WTC11 (cell line): ENCODE results near the gene GJD2. TPM values are rescaled to one million over a fixed set of nuclear protein-coding genes. Genes with fewer than 3 reads are reported as not detected.

Experiments used
- ATAC-seq: fragments of 200-7000 bp; cut with Tn5 transposase; 2 replicates; pipeline ENCODE4 v1.10.0; 2021; ENCODE audit warnings: mild to moderate bottlenecking, moderate library complexity
- CTCF ChIA-PET: fragments of 300-600 bp; sonication (Branson Sonifier 250); formaldehyde crosslinking; loops from one replicate; lab custom pipeline; 2021; ENCODE audit warnings: antibody characterized with exemption; lab: Charles Lee
- POLR2A ChIA-PET: fragments of 350-600 bp; sonication (Branson Sonifier 250); formaldehyde crosslinking; loops from one replicate; lab custom pipeline; 2021; ENCODE audit warnings: antibody characterized with exemption; lab: Charles Lee
- DNase-seq: peaks from one replicate; pipeline ENCODE4 v3.0.0; 2021; ENCODE audit warnings: low spot score
- H3K27ac Mint-ChIP-seq: 2 replicates; pipeline ENCODE4 v1.8.0; 2021; ENCODE audit warnings: mixed read lengths
- H3K27me3 Mint-ChIP-seq: 2 replicates; pipeline ENCODE4 v1.8.0; 2021; ENCODE audit warnings: low read depth, mild to moderate bottlenecking, moderate library complexity, mixed read lengths
- H3K36me3 Mint-ChIP-seq: 2 replicates; pipeline ENCODE4 v1.8.0; 2021; ENCODE audit warnings: mixed read lengths
- H3K4me1 Mint-ChIP-seq: 2 replicates; pipeline ENCODE4 v1.8.0; 2022; ENCODE audit warnings: mixed read lengths
- H3K4me3 Mint-ChIP-seq: 2 replicates; pipeline ENCODE4 v1.8.0; 2021; ENCODE audit warnings: mild to moderate bottlenecking, moderate library complexity, mixed read lengths
- H3K9me3 Mint-ChIP-seq: 2 replicates; pipeline ENCODE4 v1.8.0; 2021; ENCODE audit warnings: mixed read lengths
- FOXJ3 ChIP-seq: sonication (generic); formaldehyde crosslinking; IDR thresholded peaks from 2 replicates; pipeline ENCODE4 v1.9.0; 2021; ENCODE audit warnings: missing genetic modification reagents, mild to moderate bottlenecking, borderline replicate concordance
- GRHL2 ChIP-seq: fragments of 250-450 bp; sonication (Bioruptor Pico); IDR thresholded peaks from 2 replicates; pipeline ENCODE4 v1.8.0; 2022; ENCODE audit warnings: mild to moderate bottlenecking, moderate library complexity; ENCODE audit not compliant: insufficient replicate concordance, severe bottlenecking
- GTF2I ChIP-seq: fragments of 250-450 bp; sonication (Bioruptor Pico); conservative IDR thresholded peaks from 2 replicates; pipeline ENCODE4 v1.4.0; 2021; ENCODE audit warnings: mild to moderate bottlenecking
- MYBL2 ChIP-seq: sonication (generic); formaldehyde crosslinking; IDR thresholded peaks from 2 replicates; pipeline ENCODE4 v1.8.1; 2023; ENCODE audit warnings: mild to moderate bottlenecking, moderate library complexity, missing genetic modification reagents
- NFE2L1 ChIP-seq: sonication (generic); formaldehyde crosslinking; IDR thresholded peaks from 2 replicates; pipeline ENCODE4 v1.8.1; 2023; ENCODE audit warnings: missing genetic modification reagents
- NR2C2 ChIP-seq: sonication (generic); formaldehyde crosslinking; IDR thresholded peaks from 2 replicates; pipeline ENCODE4 v1.8.0; 2022; ENCODE audit warnings: mild to moderate bottlenecking, missing genetic modification reagents
- RELA ChIP-seq: sonication (generic); formaldehyde crosslinking; IDR thresholded peaks from 2 replicates; pipeline ENCODE4 v1.8.1; 2022; ENCODE audit warnings: missing genetic modification reagents, mild to moderate bottlenecking, borderline replicate concordance
- SP1 ChIP-seq: sonication (generic); formaldehyde crosslinking; conservative IDR thresholded peaks from 2 replicates; pipeline ENCODE4 v1.8.1; 2022; ENCODE audit warnings: missing genetic modification reagents
- ZNF138 ChIP-seq: sonication (generic); formaldehyde crosslinking; conservative IDR thresholded peaks from 2 replicates; pipeline ENCODE4 v1.8.1; 2022; ENCODE audit warnings: mild to moderate bottlenecking, moderate library complexity, missing genetic modification reagents
- ZNF232 ChIP-seq: sonication (generic); formaldehyde crosslinking; IDR thresholded peaks from 2 replicates; pipeline ENCODE4 v1.8.0; 2022; ENCODE audit warnings: mild to moderate bottlenecking, missing genetic modification reagents
- total RNA-seq: library from RNA; stranded (reverse); gene quantifications from 3 replicates; pipeline ENCODE4 v1.2.3, GENCODE V29; 2021
- TF ChIP-seq, protein P1 (sequence below): sonication (generic); formaldehyde crosslinking; IDR thresholded peaks from 2 replicates; pipeline ENCODE4 v1.8.0; 2022; ENCODE audit warnings: mild to moderate bottlenecking, missing genetic modification reagents
- TF ChIP-seq, protein P2 (sequence below): sonication (generic); formaldehyde crosslinking; IDR thresholded peaks from 2 replicates; pipeline ENCODE4 v1.8.1; 2023; ENCODE audit warnings: mild to moderate bottlenecking, missing genetic modification reagents
- TF ChIP-seq, protein P3 (sequence below): sonication (generic); formaldehyde crosslinking; IDR thresholded peaks from 2 replicates; pipeline ENCODE4 v1.8.0; 2023; ENCODE audit warnings: missing genetic modification reagents
- TF ChIP-seq, protein P4 (sequence below): fragments of 250-450 bp; sonication (Bioruptor Pico); conservative IDR thresholded peaks from 2 replicates; pipeline ENCODE4 v1.9.0; 2021; ENCODE audit warnings: mild to moderate bottlenecking
- TF ChIP-seq, protein P5 (sequence below): sonication (generic); formaldehyde crosslinking; IDR thresholded peaks from 2 replicates; pipeline ENCODE4 v1.8.0; 2023; ENCODE audit warnings: mild to moderate bottlenecking, missing genetic modification reagents
- TF ChIP-seq, protein P6 (sequence below): sonication (generic); formaldehyde crosslinking; IDR thresholded peaks from 2 replicates; pipeline ENCODE4 v1.8.0; 2022; ENCODE audit warnings: mild to moderate bottlenecking, missing genetic modification reagents
- TF ChIP-seq, protein P7 (sequence below): sonication (generic); formaldehyde crosslinking; IDR thresholded peaks from 2 replicates; pipeline ENCODE4 v1.8.1; 2022; ENCODE audit warnings: low read depth, mild to moderate bottlenecking, moderate library complexity, missing genetic modification reagents, borderline replicate concordance
- TF ChIP-seq, protein P8 (sequence below): fragments of 250-450 bp; sonication (Bioruptor Pico); IDR thresholded peaks from 2 replicates; pipeline ENCODE4 v2.1.2; 2022; ENCODE audit warnings: mild to moderate bottlenecking, moderate library complexity

GJD2 gene
- total RNA-seq, 1 experiment from 2014 or later = 0.22 TPM

DNA sequence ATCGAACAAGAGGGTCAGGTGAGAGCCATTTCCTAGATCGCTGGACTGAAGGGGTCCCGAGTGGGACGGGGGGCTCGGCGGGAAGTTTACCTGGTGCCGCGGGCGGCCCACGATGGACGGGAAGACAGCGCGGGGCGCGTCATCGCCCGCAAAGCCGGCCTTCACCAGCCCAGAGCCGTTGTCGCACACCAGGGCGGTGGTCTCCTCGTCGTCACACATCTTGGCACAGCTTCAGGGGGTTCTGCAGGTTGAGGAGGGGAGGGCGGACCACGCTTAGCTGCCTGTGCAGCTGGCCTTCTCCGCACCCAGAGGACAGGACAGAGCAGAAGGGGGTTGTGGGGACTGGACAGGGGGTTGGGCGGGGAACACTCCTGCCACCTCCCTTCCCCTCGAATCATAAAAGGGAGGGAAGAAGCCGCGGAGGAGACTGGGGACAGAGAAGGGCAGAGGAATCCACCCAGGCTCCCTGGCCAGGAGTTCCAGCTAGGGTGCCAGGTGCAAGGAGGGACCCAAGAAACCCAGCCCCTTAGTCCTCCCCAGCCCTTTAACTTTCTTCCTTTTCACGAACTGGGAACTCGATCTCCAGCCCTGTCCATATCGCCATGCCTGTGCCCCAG lies 39.9 kb upstream of the GJD2 start:
- ChIA-PET CTCF (no interaction called here), POLR2A (no interaction called here)
- no peak overlapping the region for H3K27ac Mint-ChIP-seq
- DNase-seq = no peak
- TF ChIP-seq, protein P1, sequence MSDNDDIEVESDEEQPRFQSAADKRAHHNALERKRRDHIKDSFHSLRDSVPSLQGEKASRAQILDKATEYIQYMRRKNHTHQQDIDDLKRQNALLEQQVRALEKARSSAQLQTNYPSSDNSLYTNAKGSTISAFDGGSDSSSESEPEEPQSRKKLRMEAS (CRISPR knock-in tag) = peak; percentile 6; the same call in 1 of the 2 replicates
- TF ChIP-seq, protein P2, sequence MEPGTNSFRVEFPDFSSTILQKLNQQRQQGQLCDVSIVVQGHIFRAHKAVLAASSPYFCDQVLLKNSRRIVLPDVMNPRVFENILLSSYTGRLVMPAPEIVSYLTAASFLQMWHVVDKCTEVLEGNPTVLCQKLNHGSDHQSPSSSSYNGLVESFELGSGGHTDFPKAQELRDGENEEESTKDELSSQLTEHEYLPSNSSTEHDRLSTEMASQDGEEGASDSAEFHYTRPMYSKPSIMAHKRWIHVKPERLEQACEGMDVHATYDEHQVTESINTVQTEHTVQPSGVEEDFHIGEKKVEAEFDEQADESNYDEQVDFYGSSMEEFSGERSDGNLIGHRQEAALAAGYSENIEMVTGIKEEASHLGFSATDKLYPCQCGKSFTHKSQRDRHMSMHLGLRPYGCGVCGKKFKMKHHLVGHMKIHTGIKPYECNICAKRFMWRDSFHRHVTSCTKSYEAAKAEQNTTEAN = no peak
- peaks cover 8% of the 10 kb centered on the region for H3K4me1 Mint-ChIP-seq
- peak overlapping the region; percentile 71 for H3K4me3 Mint-ChIP-seq
- peaks cover 39% of the 10 kb centered on the region for H3K27me3 Mint-ChIP-seq
- H3K36me3 Mint-ChIP-seq = no peaks in the 10 kb centered on the region
- H3K9me3 Mint-ChIP-seq = no peaks in the 10 kb centered on the region
- peak; percentile 13 for ATAC-seq

DNA sequence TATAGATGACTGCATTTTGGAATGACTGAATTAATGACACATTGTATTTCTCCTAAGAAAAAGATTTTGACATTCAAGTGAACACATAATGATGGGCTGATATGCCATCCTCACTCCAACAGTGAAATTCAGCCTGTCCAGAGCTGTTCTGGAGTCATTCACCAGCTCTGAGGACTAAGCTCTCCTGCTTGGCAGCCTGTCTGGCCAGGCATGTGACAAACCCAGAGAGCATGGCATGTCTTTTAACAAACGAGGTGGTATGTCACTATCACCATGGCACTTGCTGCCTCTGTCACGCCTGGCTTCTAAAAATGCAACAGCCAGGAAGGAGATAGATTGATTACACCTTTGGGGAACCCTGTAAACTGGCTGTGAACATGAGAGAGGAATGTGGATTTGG lies 39.1 kb upstream of the GJD2 start:
- Mint-ChIP-seq H3K27me3 (peaks cover 39% of the 10 kb centered on the region), H3K4me1 (no peaks in the 10 kb centered on the region; the same call in 1 of the 2 replicates), H3K4me3 (peak overlapping the region; percentile 71)
- no peak for ATAC-seq
- TF ChIP-seq, protein P3, sequence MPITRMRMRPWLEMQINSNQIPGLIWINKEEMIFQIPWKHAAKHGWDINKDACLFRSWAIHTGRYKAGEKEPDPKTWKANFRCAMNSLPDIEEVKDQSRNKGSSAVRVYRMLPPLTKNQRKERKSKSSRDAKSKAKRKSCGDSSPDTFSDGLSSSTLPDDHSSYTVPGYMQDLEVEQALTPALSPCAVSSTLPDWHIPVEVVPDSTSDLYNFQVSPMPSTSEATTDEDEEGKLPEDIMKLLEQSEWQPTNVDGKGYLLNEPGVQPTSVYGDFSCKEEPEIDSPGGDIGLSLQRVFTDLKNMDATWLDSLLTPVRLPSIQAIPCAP (CRISPR knock-in tag) = no peak
- TF ChIP-seq NR2C2 (CRISPR knock-in tag) (no peak), NFE2L1 (CRISPR knock-in tag) (no peak), ZNF138 (CRISPR knock-in tag) (no peak), FOXJ3 (CRISPR knock-in tag) (no peak)
- TF ChIP-seq, protein P4, sequence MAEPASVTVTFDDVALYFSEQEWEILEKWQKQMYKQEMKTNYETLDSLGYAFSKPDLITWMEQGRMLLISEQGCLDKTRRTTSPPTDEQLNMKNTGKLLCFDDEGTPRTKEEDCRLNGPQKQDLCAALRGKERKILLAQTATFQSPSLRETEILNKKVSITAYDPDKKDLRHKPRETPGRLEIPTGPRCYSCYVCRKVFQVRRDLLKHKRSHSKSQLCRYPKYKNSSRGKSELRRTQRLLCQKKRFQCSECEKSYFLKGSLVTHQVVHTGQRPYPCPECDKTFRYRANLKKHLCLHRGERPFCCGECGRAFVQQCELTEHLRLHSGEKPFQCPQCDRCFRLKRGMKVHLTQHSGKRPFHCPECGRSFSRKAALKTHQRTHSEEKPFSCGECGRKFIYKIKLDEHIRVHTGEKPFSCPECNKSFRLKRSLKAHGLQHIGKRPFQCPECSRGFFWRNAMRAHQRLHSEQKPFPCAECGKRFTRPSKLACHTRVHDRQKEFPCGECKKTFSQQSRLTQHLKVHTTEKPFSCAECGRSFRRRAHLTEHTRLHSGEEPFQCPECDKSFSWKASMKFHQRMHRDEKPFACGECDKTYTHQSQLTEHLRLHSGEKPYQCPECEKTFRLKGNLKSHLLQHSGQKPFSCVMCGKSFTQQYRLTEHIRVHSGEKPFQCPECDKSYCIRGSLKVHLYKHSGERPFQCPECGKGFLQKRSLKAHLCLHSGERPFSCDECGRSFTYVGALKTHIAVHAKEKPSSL (CRISPR knock-in tag) = no peak
- TF ChIP-seq, protein P5, sequence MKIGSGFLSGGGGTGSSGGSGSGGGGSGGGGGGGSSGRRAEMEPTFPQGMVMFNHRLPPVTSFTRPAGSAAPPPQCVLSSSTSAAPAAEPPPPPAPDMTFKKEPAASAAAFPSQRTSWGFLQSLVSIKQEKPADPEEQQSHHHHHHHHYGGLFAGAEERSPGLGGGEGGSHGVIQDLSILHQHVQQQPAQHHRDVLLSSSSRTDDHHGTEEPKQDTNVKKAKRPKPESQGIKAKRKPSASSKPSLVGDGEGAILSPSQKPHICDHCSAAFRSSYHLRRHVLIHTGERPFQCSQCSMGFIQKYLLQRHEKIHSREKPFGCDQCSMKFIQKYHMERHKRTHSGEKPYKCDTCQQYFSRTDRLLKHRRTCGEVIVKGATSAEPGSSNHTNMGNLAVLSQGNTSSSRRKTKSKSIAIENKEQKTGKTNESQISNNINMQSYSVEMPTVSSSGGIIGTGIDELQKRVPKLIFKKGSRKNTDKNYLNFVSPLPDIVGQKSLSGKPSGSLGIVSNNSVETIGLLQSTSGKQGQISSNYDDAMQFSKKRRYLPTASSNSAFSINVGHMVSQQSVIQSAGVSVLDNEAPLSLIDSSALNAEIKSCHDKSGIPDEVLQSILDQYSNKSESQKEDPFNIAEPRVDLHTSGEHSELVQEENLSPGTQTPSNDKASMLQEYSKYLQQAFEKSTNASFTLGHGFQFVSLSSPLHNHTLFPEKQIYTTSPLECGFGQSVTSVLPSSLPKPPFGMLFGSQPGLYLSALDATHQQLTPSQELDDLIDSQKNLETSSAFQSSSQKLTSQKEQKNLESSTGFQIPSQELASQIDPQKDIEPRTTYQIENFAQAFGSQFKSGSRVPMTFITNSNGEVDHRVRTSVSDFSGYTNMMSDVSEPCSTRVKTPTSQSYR (CRISPR knock-in tag) = no peak
- TF ChIP-seq, protein P6, sequence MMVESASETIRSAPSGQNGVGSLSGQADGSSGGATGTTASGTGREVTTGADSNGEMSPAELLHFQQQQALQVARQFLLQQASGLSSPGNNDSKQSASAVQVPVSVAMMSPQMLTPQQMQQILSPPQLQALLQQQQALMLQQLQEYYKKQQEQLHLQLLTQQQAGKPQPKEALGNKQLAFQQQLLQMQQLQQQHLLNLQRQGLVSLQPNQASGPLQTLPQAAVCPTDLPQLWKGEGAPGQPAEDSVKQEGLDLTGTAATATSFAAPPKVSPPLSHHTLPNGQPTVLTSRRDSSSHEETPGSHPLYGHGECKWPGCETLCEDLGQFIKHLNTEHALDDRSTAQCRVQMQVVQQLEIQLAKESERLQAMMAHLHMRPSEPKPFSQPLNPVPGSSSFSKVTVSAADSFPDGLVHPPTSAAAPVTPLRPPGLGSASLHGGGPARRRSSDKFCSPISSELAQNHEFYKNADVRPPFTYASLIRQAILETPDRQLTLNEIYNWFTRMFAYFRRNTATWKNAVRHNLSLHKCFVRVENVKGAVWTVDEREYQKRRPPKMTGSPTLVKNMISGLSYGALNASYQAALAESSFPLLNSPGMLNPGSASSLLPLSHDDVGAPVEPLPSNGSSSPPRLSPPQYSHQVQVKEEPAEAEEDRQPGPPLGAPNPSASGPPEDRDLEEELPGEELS = no peak
- TF ChIP-seq, all 79 proteins: peak for 0
- H3K9me3 Mint-ChIP-seq = no peaks in the 10 kb centered on the region
- H3K36me3 Mint-ChIP-seq = no peaks in the 10 kb centered on the region
- H3K27ac Mint-ChIP-seq = no peak overlapping the region
- POLR2A ChIA-PET = no interaction called here
- DNase-seq = no peak
- CTCF ChIA-PET = no interaction called here

DNA sequence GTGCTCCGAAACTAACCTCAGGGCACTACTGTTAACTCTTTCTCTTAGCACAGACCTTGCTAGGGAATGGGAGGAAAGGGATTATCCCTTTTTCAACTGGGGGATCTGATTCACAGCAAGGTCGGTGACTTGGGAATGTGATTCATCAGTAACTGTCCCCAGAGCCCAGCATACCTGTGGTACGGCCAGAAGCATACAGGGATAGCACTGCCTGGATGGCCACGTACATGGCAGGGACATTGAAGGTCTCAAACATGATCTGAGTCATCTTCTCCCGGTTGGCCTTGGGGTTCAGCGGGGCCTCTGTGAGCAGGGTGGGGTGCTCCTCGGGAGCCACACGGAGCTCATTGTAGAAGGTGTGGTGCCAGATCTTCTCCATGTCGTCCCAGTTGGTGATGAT lies 38.3 kb upstream of the GJD2 start:
- ChIA-PET POLR2A (no interaction called here), CTCF (no interaction called here)
- ATAC-seq = no peak
- DNase-seq = no peak
- H3K27ac Mint-ChIP-seq = no peak overlapping the region
- no peaks in the 10 kb centered on the region for H3K4me1 Mint-ChIP-seq
- no peaks in the 10 kb centered on the region for H3K9me3 Mint-ChIP-seq
- no peaks in the 10 kb centered on the region for H3K36me3 Mint-ChIP-seq
- H3K27me3 Mint-ChIP-seq = peaks cover 39% of the 10 kb centered on the region
- no peak overlapping the region for H3K4me3 Mint-ChIP-seq
- TF ChIP-seq NFE2L1 (CRISPR knock-in tag) (no peak), ZNF232 (no peak), GRHL2 (no peak), MYBL2 (no peak), SP1 (CRISPR knock-in tag) (no peak), GTF2I (CRISPR knock-in tag) (no peak), RELA (CRISPR knock-in tag) (no peak)
- TF ChIP-seq, protein P7, sequence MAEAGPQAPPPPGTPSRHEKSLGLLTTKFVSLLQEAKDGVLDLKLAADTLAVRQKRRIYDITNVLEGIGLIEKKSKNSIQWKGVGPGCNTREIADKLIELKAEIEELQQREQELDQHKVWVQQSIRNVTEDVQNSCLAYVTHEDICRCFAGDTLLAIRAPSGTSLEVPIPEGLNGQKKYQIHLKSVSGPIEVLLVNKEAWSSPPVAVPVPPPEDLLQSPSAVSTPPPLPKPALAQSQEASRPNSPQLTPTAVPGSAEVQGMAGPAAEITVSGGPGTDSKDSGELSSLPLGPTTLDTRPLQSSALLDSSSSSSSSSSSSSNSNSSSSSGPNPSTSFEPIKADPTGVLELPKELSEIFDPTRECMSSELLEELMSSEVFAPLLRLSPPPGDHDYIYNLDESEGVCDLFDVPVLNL (CRISPR knock-in tag) = no peak
- TF ChIP-seq, protein P3 (CRISPR knock-in tag) = no peak
- TF ChIP-seq, protein P8, sequence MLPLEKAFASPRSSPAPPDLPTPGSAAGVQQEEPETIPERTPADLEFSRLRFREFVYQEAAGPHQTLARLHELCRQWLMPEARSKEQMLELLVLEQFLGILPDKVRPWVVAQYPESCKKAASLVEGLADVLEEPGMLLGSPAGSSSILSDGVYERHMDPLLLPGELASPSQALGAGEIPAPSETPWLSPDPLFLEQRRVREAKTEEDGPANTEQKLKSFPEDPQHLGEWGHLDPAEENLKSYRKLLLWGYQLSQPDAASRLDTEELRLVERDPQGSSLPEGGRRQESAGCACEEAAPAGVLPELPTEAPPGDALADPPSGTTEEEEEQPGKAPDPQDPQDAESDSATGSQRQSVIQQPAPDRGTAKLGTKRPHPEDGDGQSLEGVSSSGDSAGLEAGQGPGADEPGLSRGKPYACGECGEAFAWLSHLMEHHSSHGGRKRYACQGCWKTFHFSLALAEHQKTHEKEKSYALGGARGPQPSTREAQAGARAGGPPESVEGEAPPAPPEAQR (CRISPR knock-in tag) = no peak
